Measurements from ENCODE around the gene POLRMT.
A peak's percentile ranks its signal among the peaks of the same experiment; 100 is the strongest.
"Not testable (repeated sequence)": the region's sequence is repeated elsewhere in the genome, so short reads cannot be mapped to it uniquely, and the experiment has no call there.

The POLRMT gene

DNA sequence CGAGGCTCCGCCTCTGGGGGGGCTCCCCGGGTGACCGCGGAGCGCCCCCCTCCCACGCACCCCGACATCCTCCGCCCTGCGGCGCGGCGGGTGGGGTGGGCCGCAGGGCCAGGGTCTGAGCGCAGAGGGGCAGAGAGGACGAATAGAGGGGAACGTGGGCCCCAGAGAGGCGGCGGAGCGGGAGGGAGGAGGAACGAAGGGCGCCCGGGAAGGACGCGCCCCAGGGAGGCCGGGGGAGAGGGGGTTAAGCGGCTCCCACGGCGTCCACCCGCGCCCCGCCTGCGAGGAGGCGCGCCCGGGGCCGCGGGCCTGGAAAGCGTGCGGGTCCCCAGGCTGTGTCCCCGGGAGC, 42.6 kb downstream of the POLRMT start:
- no peak for DNase-seq

GRCh38 chr19:590396-590745, 43.0 kb downstream of the POLRMT start:
- no peak for DNase-seq

- DNase-seq = no peak
These were observed 43.5 kb downstream of the POLRMT start, which contains the start of gene HCN2 for GRCh38 chr19:589693-590395. Gene HCN2 (plus strand): TSS chr19:589881. CDS start chr19:589946, 65 bp downstream.

DNA sequence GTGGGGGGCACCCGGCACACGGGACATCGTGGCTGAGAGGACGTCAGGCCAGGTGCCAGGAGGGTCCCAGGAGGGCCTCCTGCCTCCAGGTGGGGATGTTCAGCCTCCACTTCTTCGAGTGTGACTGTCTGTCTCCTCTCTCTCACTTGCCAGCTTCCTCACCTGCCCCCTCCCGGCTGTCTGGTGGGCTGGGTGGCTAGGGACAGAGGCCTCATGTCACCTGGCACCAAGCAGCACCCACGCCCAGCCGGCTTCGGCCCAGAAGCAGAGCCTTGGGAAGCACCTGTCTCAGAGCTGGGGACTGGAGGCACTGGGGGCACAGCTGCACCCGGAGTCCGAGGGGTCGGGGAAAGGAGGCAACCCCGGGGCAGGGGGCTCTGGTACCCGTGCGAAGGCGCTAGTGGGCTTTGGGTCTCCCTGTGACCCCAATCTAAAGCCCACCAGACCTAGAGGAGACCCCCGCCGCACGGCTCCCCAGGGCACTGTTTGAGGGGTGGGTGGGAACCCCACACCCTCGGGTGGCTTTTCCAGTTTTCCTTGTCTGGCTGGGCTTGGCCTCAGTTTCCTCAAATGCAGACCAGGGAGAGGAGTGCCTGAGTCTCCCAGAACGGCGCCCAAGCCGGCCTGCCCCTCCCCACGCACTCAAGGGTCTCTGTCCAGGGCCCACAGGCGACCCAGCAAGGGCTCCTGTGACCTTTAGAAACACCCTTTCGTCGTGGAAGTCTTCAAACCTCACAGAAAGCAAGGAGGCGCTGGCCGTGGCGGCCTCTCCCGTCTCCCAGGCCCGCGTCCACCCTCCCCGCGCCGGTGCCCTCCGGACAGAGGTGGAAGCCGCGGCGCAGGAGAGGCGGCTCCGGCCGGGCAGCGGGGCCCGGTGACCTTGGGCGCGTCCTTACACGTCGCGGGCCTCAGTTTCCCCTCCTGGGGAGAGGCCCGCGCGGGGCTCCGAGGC, 44.3 kb downstream of the POLRMT start:
- no peak for DNase-seq

DNA sequence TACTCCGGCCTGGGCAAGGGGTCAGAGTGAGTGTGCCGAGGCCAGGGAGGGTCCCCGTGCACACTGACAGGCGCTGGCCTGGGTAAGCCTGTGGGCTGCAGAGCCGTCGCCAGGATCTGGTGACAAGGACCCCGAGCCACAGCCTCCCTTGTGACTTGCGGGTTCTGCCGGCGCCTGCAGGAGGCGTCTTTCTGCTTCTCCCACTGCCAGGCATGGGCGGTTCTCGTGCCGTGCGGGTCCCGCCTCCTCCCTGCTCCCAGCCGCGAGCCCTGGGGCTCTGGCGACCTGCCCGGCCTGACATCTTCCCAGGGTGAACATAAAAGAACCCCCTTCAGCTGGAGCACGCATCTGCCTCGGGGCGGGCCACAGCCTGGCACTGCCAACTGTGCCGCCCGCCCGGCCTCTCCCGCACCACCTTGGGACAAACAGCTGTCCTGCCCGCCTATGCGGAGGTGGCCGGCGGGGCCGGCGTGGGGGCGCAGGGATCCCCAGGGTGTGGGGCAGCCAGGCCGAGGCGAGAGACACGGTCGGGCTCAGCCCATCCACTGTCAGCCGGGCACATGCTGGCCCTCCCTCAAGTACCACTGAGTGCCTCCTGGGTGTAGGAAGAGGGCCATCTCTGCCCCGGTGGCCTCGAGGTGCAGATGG, 45.1 kb downstream of the POLRMT start:
- peak; percentile 58 for DNase-seq

- DNase-seq = no peak
These were observed 47.7 kb downstream of the POLRMT start for GRCh38 chr19:585551-586110.

GRCh38 chr19:585146-585545, 48.2 kb downstream of the POLRMT start:
- not testable (repeated sequence) for DNase-seq

GRCh38 chr19:584240-585001, 48.9 kb downstream of the POLRMT start:
- DNase-seq = peak; percentile 50 to 52

DNA sequence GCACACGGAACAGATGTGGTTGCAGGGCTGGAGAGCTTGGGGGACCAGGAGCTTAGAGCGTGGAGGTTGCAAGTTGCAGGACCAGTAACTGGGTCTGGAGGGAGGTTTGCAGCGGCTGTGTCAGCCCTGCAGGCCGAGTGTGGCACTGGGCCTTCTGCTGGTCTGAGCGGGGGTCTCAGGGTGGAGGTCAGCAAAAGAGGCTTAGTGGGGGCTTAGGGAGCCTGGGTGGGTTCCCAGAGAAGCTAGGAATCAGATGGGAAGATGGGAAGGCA, 49.4 kb downstream of the POLRMT start:
- no peak for DNase-seq

DNA sequence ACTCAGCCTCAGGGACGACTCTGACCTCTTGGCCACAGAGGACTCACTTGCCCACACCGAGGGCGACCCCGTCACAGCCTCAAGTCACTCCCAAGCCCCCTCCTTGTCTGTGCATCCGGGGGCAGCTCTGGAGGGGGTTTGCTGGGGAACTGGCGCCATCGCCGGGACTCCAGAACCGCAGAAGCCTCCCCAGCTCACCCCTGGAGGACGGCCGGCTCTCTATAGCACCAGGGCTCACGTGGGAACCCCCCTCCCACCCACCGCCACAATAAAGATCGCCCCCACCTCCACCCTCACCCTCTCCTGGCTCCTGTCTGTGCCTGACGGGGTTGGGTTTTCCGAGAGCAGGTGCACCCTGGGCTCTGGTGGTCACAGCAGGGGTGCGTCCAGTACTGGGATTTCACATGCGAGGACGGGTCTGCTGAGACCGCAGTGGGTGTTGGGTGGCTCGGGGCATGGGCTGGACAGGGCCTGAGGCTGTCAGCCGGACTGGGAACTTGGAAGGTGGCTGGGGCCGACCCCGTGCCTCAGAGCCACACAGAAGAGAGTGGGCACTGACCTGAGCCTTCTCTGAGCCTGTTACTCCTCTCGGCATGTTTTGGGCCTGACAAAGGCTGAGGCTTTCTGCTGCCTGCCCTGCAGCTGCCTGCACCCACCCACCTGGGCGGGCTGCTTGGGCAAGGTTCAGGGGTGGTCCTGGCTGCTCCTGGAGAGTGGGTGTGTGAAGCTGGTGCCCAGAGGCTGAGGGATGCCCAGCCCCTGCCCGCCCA, 50.0 kb downstream of the POLRMT start:
- DNase-seq = no peak

DNA sequence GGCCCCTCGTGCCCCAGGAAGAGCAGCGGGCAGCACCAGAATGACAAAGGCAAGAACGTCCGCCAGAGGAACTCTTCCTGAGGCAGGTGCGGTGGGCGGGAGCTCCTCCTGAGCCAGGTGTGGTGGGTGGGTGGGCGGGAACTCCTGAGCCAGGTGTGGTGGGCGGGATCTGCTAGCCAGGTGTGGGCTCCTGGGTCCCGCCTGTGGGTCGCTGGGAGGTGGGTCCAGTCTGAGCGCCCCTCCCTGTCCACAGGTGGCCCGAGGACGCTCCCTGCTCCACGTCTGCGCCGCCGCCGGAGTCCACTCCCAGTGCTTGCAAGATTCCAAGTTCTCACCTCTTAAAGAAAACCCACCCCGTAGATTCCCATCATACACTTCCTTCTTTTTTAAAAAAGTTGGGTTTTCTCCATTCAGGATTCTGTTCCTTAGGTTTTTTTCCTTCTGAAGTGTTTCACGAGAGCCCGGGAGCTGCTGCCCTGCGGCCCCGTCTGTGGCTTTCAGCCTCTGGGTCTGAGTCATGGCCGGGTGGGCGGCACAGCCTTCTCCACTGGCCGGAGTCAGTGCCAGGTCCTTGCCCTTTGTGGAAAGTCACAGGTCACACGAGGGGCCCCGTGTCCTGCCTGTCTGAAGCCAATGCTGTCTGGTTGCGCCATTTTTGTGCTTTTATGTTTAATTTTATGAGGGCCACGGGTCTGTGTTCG, 50.7 kb downstream of the POLRMT start:
- no peak for DNase-seq

GRCh38 chr19:581399-582111, 51.8 kb downstream of the POLRMT start:
- no peak for DNase-seq

DNA sequence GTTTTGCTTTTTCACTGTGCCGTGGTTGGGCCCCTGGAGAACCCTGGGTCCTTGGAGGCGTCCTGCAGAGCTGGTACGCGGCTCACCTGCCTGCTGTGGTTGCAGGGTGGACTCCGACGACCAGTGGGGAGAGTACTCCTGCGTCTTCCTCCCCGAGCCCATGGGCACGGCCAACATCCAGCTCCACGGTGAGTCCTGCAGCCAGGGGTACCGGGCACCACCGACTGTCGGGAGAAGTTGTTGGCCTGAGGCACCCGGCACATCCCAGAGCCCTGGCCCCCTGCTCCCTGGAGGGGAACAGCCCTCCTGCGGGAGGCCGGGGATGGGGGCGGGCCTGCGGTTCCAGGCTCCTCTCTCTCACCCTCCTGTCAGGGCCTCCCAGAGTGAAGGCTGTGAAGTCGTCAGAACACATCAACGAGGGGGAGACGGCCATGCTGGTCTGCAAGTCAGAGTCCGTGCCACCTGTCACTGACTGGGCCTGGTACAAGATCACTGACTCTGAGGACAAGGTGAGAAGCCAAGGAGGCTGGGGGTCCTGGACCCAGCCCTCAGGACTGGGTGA, 53.0 kb downstream of the POLRMT start:
- no peak for DNase-seq

GRCh38 chr19:579842-580155, 53.5 kb downstream of the POLRMT start:
- no peak for DNase-seq

GRCh38 chr19:579111-579841, 54.1 kb downstream of the POLRMT start:
- DNase-seq = no peak

DNA sequence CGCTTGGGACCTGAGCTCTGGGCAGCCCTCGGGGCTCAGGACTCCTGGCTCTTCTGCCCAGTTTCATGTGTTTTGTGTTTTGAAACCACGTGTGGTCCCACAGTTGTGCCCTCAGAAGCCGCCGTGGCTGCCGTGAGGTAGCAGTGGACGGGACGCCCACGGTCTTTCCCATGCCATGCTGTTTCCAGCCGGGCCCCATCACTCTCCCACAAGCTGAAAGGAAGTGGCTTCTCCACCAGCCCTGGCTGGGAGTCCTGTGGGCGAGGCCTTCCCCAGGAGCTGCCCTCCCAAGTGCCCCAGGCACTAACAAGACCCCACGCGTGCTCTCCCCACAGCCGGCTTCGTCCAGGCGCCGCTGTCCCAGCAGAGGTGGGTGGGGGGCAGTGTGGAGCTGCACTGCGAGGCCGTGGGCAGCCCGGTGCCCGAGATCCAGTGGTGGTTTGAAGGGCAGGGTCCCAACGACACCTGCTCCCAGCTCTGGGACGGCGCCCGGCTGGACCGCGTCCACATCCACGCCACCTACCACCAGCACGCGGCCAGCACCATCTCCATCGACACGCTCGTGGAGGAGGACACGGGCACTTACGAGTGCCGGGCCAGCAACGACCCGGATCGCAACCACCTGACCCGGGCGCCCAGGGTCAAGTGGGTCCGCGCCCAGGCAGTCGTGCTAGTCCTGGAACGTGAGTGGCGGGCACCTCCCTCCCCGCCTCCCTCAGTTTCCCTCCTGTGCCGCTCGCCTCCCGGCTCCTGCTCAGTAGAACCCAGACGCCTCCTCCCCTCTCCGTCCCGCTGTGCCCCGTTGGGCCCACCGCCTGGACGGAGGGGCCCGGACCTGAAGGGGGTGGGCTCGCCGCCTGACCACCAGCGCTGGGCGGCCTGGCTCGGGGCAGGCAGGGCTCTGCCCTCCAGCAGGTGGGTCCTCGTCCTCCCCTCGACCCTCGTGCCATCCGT, 55.6 kb downstream of the POLRMT start:
- no peak for DNase-seq

- DNase-seq = no peak
These were observed 56.4 kb downstream of the POLRMT start for GRCh38 chr19:576768-577438.

Data from activated CD4-positive, alpha-beta T cell treated with anti-CD3 and anti-CD28 coated beads, Interleukin-2, amount 50 U/mL, for 4 hours (primary cell).